Limb (tissue), 2 donors: ENCODE data around the gene RARA.
A peak's percentile ranks its signal among the peaks of the same experiment; 100 is the strongest.
"Not testable (repeated sequence)": the region's sequence is repeated elsewhere in the genome, so short reads cannot be mapped to it uniquely, and the experiment has no call there.

Experiments used
- DNase-seq, 2 donors: peaks; one replicate each; pipeline ENCODE4 v3.0.0-alpha.2; 2016; ENCODE audit errors: extremely low spot score in 2 of 2

The RARA gene

GRCh38 chr17:40356990-40357881 lies 48.3 kb downstream of the RARA start:
- DNase-seq = peak in 1 of 2 donors; percentile 49

- DNase-seq = peak; percentile 90 to 94
Measured at GRCh38 chr17:40358323-40359038, 49.5 kb downstream of the RARA start.

DNA sequence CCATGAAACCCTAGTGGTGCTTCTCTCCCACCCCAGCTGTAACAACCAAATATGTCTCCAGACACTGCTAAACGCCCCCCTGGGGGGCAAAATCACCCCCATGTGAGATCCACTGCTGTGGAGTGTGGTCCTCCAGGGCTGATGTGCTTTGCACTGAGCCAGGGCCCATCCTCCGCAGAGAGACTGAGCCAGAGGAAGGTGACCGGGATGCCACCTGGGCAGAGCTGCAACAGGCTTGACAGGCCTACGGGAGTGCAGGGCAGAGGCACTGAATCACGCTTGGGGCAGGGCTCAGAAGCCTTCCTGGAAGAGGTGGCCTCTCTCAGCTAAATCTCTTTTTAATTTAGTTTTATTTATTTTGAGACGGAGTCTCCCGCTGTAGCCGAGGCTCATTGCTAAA lies 51.1 kb downstream of the RARA start:
- no peak for DNase-seq

- DNase-seq = no peak
Measured at GRCh38 chr17:40361063-40361924, 52.3 kb downstream of the RARA start.

GRCh38 chr17:40361925-40362695 lies 53.1 kb downstream of the RARA start:
- no peak for DNase-seq

- peak in 1 of 2 donors; percentile 82 for DNase-seq
Measured at GRCh38 chr17:40362696-40363110, 53.7 kb downstream of the RARA start.

GRCh38 chr17:40363111-40363827 lies 54.3 kb downstream of the RARA start:
- DNase-seq = peak in 1 of 2 donors; percentile 64

- DNase-seq = no peak
Measured at GRCh38 chr17:40364121-40364861, 55.3 kb downstream of the RARA start, which contains the start of gene GJD3. GJD3 (minus strand) TSS chr17:40364737; CDS start chr17:40363815, 922 bp downstream.

- no peak for DNase-seq
Measured at GRCh38 chr17:40364906-40365305, 55.9 kb downstream of the RARA start.

DNA sequence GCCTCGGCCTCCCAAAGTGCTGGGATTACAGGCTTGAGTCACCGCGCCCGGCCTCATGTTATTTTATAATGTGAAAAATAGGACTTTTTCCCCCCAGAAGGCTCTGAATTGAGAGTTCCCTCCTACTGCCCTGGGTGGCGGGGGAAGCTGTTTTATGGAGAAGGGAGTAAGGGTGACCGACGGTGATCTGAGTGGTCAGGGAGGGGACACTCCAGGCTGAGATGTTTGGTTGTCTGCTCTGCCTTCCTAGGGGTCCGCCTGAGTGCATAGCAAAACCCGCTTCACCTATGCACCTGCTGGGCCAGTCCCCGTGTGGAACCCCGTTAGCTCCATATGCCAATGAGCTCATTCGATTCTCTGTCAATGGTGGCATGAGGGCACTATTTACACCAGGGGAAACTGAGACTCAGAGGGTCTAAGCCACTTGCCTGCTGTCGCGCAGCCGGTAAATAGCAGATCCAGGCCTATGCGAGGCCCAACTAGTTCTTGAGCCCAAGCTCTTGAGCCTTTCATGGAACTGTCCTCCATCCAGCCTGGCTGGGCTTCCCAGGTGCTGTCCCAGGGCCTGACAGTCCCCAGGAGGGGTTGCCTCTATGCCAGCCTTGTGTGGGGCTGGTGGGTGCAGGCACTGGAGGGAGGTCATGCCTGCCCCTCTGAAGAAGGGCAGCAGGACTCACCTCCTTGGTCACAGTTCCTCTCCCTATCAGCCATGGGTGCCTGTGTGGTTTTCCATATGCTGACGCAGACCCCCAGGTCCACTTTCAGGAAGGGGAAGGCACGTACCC lies 57.3 kb downstream of the RARA start:
- DNase-seq = no peak

DNA sequence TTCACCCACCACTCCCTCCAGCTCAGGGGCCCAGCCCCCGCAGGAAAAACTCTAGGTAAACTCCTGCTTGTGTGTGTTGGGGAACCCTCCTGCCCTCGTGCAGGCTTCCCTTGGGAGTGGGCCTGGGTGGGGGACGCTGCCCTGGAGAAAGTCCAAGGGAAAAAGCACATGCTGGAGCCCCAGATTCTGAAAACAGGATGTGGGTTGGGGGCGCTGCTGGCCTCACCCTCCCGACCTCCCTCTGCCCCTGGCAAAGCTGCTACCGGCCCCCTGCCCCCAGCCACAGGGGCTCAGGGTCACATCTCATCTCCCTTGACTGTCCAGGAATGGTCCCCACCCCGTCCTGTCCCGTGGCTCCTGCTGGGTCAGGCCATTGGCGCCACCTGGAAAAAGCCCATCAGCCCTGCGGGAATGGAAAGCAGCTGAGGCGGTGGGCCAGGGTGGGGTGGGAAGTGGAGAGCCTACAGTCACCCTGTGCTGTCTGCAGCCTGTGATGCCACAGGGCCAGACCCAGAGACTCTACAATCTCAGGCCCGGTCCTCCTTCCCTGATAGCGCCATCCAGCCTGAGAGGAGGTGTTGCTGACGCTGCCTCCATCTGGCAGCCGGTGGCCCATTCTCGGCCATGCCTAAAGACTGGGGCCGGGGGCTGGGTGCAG lies 58.0 kb downstream of the RARA start:
- DNase-seq = no peak

- DNase-seq = not testable (repeated sequence)
Measured at GRCh38 chr17:40367728-40368127, 58.7 kb downstream of the RARA start.

- DNase-seq = no peak
Measured at GRCh38 chr17:40369923-40370322, 60.9 kb downstream of the RARA start.

GRCh38 chr17:40371261-40371929 lies 62.4 kb downstream of the RARA start:
- DNase-seq = no peak

GRCh38 chr17:40372031-40372430 lies 63.1 kb downstream of the RARA start:
- no peak for DNase-seq

DNA sequence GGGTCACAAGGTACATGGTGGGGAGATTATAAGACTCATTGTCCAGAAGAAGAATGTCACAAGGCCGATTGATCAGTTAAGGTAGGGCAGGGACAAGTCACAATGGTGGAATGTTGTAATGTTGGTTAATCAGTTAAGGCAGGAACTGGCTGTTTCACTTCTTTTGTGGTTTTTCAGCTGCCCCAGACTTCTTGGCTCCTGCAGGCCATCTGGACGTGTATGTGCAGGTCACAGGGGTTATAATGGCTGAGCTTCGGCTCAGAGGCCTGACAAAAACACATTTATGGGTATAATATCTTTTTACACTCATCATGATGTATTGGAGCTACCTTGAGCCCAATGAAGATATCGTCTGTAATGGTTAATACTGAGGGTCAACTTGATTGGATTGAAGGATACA lies 63.7 kb downstream of the RARA start:
- not testable (repeated sequence) for DNase-seq

GRCh38 chr17:40373324-40373723 lies 64.3 kb downstream of the RARA start:
- DNase-seq = no peak
